Measurements from ENCODE around the gene GNPDA1. TPM values are rescaled to one million over a fixed set of nuclear protein-coding genes. Genes with fewer than 3 reads are reported as not detected.

Gene GNPDA1
- total RNA-seq, 2 donors from 2014 or later, result 11.4 to 42.2 TPM

DNA sequence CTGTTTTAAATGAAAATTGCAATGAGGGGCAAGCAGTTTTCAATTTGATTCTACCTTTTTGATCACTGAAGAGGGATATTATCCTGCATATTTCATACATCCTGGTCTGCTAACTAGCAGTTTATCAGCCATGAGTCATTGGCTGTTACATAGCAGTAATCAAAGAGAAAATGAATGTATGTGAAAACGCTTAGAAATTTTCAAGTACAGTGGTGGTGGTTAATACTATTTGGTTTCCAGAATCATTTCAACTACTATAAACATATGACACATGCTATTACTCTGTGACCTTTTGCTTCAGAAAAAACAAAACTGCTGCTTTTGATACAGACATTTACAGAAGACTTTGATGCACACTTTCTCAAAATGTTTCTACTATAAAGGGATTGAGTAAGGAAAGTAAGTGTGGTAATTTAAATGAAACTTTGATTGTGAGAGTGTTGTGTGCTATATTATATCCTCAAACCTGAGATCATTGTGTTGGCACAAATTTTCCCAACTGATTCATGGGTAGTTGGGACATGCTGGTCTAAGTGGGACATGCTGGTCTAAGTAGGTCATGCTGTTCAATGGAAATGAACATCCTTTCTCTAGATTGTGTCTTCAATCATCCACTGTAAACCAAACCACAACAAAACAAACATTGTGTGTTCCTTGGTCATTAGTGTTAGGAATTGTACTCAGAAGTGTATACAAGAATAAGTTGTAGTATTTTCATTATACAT lies 38.8 kb downstream of the GNPDA1 start:
- no peaks in the 10 kb centered on the region for H3K27me3 ChIP-seq
- no peaks in the 10 kb centered on the region for H3K9me3 ChIP-seq
- intact Hi-C loops (cut with DNase I), result no loop called here
- ATAC-seq (no peak), DNase-seq (no peak)
- peaks cover 0 to 18% of the 10 kb centered on the region in 2 donors for H3K36me3 ChIP-seq (replicated peaks in 1 of 2; ENCODE audit: insufficient read depth in 1 of 2, low read depth in 2 of 2)
- H3K4me3 ChIP-seq, result no peak overlapping the region
- H3K27ac ChIP-seq, result no peak overlapping the region
- H3K4me1 ChIP-seq, result peaks cover 14% of the 10 kb centered on the region
- 52 to 78% methylated on average over 1 of the region's 1 CpG for WGBS, 2 donors
- TF ChIP-seq POLR2A (IDR thresholded peaks at IDR 0.05), result no peak
- no peak for TF ChIP-seq CTCF (IDR thresholded peaks at IDR 0.05)

GRCh38 chr5:141969783-141970771 lies 42.8 kb downstream of the GNPDA1 start:
- no peak for DNase-seq
- 53 to 55% methylated on average over 2 of the region's 2 CpGs for WGBS, 2 donors
- peak overlapping the region; percentile 86 to 97 (median 91) for H3K27ac ChIP-seq
- no peaks in the 10 kb centered on the region for H3K27me3 ChIP-seq
- ATAC-seq, result no peak
- peaks cover 19% of the 10 kb centered on the region for H3K4me1 ChIP-seq
- TF ChIP-seq CTCF (IDR thresholded peaks at IDR 0.05), result no peak
- no peak for TF ChIP-seq POLR2A (IDR thresholded peaks at IDR 0.05)
- peak overlapping the region; percentile 33 to 55 for H3K4me3 ChIP-seq
- no peaks in the 10 kb centered on the region for H3K9me3 ChIP-seq
- peaks cover 0 to 3% of the 10 kb centered on the region in 2 donors for H3K36me3 ChIP-seq (replicated peaks in 1 of 2; ENCODE audit: insufficient read depth in 1 of 2, low read depth in 2 of 2)
- intact Hi-C loops (cut with DNase I), result no loop called here

- peak within 1 kb of the TSS; percentile 33 to 55 for H3K4me3 ChIP-seq
- ATAC-seq (peak; percentile 99), DNase-seq (peak; percentile 92 to 96 (median 94))
- 0% methylated on average over 12 to 63 of the region's 63 CpGs for WGBS, 2 donors
- TF ChIP-seq CTCF (IDR thresholded peaks at IDR 0.05) (peak; percentile 95 to 99 (median 96)), POLR2A (IDR thresholded peaks at IDR 0.05) (peak; percentile 83 to 96 (median 95))
- no peaks in the 10 kb centered on the region for H3K27me3 ChIP-seq
- intact Hi-C loops (cut with DNase I), result no loop called here
- peak within 1 kb of the TSS; percentile 86 to 97 (median 91) for H3K27ac ChIP-seq
- H3K4me1 ChIP-seq, result peaks cover 19% of the 10 kb centered on the region
- H3K36me3 ChIP-seq (replicated peaks in 1 of 2; ENCODE audit: insufficient read depth in 1 of 2, low read depth in 2 of 2), result peaks cover 0 to 3% of the 10 kb centered on the region in 2 donors
- H3K9me3 ChIP-seq, result no peaks in the 10 kb centered on the region
These were observed 43.8 kb downstream of the GNPDA1 start, which contains the start of gene RNF14 for GRCh38 chr5:141968914-141969608. TSS of gene RNF14 (plus strand) at chr5:141969105. CDS start at chr5:141973589, 4,484 bp downstream.

GRCh38 chr5:141966963-141967333 lies 45.9 kb downstream of the GNPDA1 start:
- intact Hi-C loops (cut with DNase I), result no loop called here
- H3K36me3 ChIP-seq (replicated peaks in 1 of 2; ENCODE audit: insufficient read depth in 1 of 2, low read depth in 2 of 2), result no peaks in the 10 kb centered on the region
- H3K9me3 ChIP-seq, result no peaks in the 10 kb centered on the region
- no peak for TF ChIP-seq CTCF (IDR thresholded peaks at IDR 0.05)
- TF ChIP-seq POLR2A (IDR thresholded peaks at IDR 0.05), result no peak
- ATAC-seq, result no peak
- H3K27ac ChIP-seq, result no peak overlapping the region
- WGBS, 2 donors, result 81 to 89% methylated on average over 2 of the region's 2 CpGs
- no peaks in the 10 kb centered on the region for H3K27me3 ChIP-seq
- peaks cover 19% of the 10 kb centered on the region for H3K4me1 ChIP-seq
- H3K4me3 ChIP-seq, result no peak overlapping the region
- DNase-seq, result no peak

Data from body of pancreas (tissue), 4 donors.